ENCODE data around the gene MGAM2. TPM values are rescaled to one million over a fixed set of nuclear protein-coding genes. Genes with fewer than 3 reads are reported as not detected.

MGAM2 gene
- total RNA-seq, 1 donor from 2014 or later = not detected

DNA sequence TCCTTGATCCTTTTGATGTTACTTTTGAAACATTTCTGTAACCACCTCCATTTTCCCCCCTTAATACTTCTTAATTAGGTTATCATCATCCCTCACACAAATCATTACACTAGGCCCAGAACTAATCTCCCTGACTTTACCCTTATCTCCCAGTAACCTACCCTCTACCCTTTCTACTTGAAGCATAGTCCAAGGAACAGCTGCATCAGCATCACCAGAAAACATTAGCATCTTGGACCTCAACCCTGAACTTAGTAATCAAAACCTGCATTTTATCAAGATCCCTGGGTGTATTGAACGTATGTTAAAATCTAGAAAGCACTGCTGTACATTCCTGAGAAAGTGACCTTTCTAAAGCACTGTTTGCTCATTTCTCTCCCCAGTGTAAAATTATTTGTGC is 38.8 kb downstream of the MGAM2 start:
- no peak for DNase-seq (ENCODE audit: low read depth)
- Histone ChIP-seq H3K27me3 (ENCODE audit: control insufficient read depth, insufficient read depth, low read length) (no peaks in the 10 kb centered on the region), H3K4me3 (ENCODE audit: low read depth, low read length) (no peak overlapping the region), H3K36me3 (ENCODE audit: control insufficient read depth, insufficient read depth, low read length) (no peaks in the 10 kb centered on the region)
- TF ChIP-seq, protein P1, sequence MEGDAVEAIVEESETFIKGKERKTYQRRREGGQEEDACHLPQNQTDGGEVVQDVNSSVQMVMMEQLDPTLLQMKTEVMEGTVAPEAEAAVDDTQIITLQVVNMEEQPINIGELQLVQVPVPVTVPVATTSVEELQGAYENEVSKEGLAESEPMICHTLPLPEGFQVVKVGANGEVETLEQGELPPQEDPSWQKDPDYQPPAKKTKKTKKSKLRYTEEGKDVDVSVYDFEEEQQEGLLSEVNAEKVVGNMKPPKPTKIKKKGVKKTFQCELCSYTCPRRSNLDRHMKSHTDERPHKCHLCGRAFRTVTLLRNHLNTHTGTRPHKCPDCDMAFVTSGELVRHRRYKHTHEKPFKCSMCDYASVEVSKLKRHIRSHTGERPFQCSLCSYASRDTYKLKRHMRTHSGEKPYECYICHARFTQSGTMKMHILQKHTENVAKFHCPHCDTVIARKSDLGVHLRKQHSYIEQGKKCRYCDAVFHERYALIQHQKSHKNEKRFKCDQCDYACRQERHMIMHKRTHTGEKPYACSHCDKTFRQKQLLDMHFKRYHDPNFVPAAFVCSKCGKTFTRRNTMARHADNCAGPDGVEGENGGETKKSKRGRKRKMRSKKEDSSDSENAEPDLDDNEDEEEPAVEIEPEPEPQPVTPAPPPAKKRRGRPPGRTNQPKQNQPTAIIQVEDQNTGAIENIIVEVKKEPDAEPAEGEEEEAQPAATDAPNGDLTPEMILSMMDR (IDR thresholded peaks at IDR 0.05; ENCODE audit: insufficient read depth, low read length, severe bottlenecking) = no peak
- no peak for FAIRE-seq

DNA sequence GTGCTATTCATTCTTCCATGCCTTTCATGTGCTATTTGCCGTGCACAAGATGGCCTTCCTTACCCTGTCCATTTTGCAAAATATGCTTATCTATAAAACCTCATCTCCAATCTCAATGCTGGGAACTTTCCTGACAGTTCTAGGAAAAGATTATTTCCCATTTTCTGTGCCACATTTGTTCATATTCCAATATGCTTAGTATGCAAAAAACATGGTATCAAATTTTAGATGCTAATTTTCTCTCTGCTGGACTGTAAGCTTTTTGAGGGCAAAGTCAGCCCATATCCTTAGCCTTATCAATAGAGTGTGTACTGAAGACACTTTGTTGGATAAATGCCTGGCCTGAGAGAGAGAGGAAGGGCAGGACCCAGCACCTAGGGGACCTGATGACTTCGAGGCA is 39.4 kb downstream of the MGAM2 start:
- Histone ChIP-seq H3K4me3 (ENCODE audit: low read depth, low read length) (no peak overlapping the region), H3K27me3 (ENCODE audit: control insufficient read depth, insufficient read depth, low read length) (no peaks in the 10 kb centered on the region), H3K36me3 (ENCODE audit: control insufficient read depth, insufficient read depth, low read length) (no peaks in the 10 kb centered on the region)
- FAIRE-seq (no peak), DNase-seq (ENCODE audit: low read depth) (no peak)
- TF ChIP-seq, protein P1 (IDR thresholded peaks at IDR 0.05; ENCODE audit: insufficient read depth, low read length, severe bottlenecking) = no peak

DNA sequence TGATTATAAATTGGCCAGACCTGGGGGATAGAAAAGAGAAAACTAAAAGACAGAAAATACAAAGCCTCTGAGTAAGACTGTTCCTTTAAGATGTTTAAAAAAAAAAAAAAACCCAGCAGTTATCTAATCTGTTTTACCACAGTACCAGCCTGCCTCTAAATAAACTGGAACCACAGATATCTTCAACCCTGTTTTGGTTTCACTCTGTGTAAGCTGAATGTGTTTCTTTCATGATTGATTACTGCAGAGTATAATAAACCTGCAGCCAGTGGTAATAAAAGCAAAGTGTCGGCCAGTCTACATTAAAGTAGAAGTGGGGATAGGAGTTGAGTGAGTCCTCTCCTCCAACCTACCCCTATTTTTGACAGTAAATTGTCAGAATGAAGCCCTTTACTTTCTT is 40.6 kb downstream of the MGAM2 start:
- Histone ChIP-seq H3K4me3 (ENCODE audit: low read depth, low read length) (no peak overlapping the region), H3K36me3 (ENCODE audit: control insufficient read depth, insufficient read depth, low read length) (no peaks in the 10 kb centered on the region), H3K27me3 (ENCODE audit: control insufficient read depth, insufficient read depth, low read length) (no peaks in the 10 kb centered on the region)
- FAIRE-seq = no peak
- no peak for DNase-seq (ENCODE audit: low read depth)
- TF ChIP-seq, protein P1 (IDR thresholded peaks at IDR 0.05; ENCODE audit: insufficient read depth, low read length, severe bottlenecking) = no peak

DNA sequence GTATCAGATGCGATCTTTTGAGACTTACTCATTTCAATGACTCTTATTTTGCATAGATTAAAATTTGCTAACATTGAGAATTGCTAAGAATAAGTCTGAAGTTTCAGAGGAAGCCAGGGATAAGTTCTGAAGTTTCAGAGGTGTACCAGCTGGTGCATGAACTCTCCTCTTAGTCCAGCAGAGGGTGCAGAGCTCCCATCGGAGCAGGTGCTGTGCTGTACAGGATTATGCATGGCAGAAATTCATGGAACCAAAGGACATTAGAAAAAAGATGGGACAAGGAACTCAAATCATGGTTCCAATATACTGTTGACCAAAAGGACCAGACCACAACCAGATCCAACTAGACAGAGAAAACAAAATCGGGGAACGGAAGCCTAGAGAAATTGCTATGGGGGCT is 41.9 kb downstream of the MGAM2 start:
- TF ChIP-seq, protein P1 (IDR thresholded peaks at IDR 0.05; ENCODE audit: insufficient read depth, low read length, severe bottlenecking) = peak; percentile 41
- DNase-seq (ENCODE audit: low read depth) (peak; percentile 17), FAIRE-seq (no peak)
- no peaks in the 10 kb centered on the region for H3K36me3 ChIP-seq (ENCODE audit: control insufficient read depth, insufficient read depth, low read length)
- H3K27me3 ChIP-seq (ENCODE audit: control insufficient read depth, insufficient read depth, low read length) = no peaks in the 10 kb centered on the region
- no peak overlapping the region for H3K4me3 ChIP-seq (ENCODE audit: low read depth, low read length)

DNA sequence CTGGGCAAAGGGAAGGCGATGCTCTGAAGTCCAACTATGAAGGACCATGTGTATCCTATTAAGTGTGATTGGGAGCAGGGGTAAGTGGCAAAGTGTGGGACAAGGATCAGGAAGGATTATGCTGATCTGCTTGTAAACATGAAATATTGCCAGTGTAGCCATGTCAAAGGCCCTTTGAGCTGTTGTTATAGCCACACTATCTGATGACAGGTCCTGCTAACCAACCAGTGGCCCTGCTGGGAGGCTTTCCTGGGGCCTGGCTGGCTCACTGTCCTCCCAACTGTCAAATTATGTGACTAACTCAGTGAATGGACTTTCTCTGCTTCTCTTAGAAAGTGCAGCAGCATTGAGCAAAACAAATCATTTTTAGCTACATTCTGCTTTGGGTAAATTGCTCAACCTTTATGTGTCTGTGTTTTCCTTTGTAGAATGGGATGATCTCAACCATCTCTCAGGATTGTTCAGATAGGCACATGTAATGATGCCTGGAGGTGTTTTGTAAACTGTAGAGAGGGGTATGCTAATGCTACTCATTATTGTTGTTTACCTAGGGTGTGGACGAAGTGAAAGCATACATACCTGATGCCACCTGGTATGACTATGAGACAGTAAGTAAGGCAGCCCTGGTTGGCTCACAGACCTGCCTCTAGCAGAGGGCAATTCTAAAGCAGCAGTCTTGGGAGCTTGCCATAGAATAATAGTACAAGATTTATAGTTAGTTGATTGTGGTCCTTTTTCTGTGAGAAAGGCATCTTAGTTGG is 47.4 kb downstream of the MGAM2 start:
- no peak for FAIRE-seq
- Histone ChIP-seq H3K36me3 (ENCODE audit: control insufficient read depth, insufficient read depth, low read length) (no peaks in the 10 kb centered on the region), H3K27me3 (ENCODE audit: control insufficient read depth, insufficient read depth, low read length) (no peaks in the 10 kb centered on the region), H3K4me3 (ENCODE audit: low read depth, low read length) (no peak overlapping the region)
- DNase-seq (ENCODE audit: low read depth) = peak; percentile 55
- TF ChIP-seq, protein P1 (IDR thresholded peaks at IDR 0.05; ENCODE audit: insufficient read depth, low read length, severe bottlenecking) = no peak

DNA sequence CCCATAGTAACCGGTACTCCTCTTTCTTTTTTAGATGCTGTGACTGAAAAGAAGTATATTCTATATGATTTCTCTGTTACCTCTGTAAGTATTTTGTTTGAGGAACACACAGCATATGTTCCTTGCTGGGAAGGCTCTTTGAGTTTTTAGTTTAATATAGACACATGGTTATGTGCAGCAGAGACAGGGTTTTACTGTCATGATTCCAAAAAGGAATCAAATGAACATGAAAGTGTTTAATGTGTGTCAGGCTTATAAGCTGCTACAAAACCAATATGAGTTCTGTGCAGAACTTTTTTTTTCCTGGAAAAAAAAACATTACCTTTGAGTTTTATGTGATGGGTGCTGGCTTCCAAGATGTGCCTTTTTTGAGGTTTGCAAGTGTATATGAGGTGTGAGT is 50.4 kb downstream of the MGAM2 start:
- no peak for FAIRE-seq
- Histone ChIP-seq H3K27me3 (ENCODE audit: control insufficient read depth, insufficient read depth, low read length) (no peaks in the 10 kb centered on the region), H3K4me3 (ENCODE audit: low read depth, low read length) (no peak overlapping the region), H3K36me3 (ENCODE audit: control insufficient read depth, insufficient read depth, low read length) (no peaks in the 10 kb centered on the region)
- no peak for DNase-seq (ENCODE audit: low read depth)
- TF ChIP-seq, protein P1 (IDR thresholded peaks at IDR 0.05; ENCODE audit: insufficient read depth, low read length, severe bottlenecking) = no peak

Data from bronchial epithelial cell (primary cell).